Fibroblast of skin of abdomen (primary cell): Measurements from ENCODE around the gene JARID2.
A peak's percentile ranks its signal among the peaks of the same experiment; 100 is the strongest.
"Not testable (repeated sequence)": the region's sequence is repeated elsewhere in the genome, so short reads cannot be mapped to it uniquely, and the experiment has no call there.

Experiments used
- DNase-seq: peaks from one replicate; pipeline ENCODE4 v3.0.0-alpha.2; 2013

The JARID2 gene

DNA sequence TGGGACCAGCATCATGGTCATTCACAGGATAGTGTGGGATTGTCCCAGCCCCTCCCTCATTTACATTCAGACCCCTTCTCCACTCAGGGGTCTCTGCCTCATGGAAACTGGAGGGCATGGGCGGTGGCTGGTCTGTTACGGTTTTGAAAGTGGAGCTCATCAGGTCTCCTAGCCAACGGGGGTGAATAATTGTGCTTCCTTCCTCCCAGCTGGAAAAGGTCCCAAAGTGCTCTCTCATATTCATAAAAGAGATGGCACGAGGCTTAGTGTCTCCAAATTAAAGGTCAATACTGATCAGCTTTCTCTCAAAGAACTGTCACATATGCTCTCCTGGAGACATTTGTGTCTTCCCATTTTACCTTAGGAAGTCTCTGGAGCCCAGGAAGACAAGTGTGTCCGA lies 19.9 kb downstream of the JARID2 start:
- DNase-seq: no peak

DNA sequence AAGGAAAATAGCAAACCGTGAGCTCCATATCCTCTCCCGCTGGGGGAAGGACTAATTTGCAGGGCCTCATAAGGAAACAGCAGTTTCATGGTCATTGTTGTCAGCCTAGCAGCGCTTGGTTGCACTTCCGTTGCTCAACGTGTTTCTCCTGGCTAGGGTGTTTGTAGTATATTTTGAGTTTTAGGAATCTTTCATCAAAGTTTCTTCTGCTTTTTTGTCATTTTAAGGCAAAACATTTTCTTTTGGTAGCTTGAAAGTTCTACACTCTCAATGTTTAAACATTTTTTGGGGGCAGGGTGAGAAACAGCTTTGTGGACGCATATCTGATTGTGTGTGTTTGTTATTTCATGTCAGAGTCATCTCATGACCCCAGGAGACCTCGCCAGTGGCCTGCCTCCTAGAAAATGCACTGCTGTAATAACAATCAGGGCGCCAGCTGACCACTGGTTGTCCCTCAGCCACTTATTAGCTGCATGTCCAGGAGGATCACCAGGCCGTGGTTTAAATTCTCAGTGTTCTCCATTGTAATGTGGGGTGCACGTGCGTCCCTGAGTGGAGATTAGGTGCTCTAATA lies 20.6 kb downstream of the JARID2 start:
- DNase-seq: no peak

GRCh38 chr6:15267221-15267620 lies 21.4 kb downstream of the JARID2 start:
- no peak for DNase-seq

DNA sequence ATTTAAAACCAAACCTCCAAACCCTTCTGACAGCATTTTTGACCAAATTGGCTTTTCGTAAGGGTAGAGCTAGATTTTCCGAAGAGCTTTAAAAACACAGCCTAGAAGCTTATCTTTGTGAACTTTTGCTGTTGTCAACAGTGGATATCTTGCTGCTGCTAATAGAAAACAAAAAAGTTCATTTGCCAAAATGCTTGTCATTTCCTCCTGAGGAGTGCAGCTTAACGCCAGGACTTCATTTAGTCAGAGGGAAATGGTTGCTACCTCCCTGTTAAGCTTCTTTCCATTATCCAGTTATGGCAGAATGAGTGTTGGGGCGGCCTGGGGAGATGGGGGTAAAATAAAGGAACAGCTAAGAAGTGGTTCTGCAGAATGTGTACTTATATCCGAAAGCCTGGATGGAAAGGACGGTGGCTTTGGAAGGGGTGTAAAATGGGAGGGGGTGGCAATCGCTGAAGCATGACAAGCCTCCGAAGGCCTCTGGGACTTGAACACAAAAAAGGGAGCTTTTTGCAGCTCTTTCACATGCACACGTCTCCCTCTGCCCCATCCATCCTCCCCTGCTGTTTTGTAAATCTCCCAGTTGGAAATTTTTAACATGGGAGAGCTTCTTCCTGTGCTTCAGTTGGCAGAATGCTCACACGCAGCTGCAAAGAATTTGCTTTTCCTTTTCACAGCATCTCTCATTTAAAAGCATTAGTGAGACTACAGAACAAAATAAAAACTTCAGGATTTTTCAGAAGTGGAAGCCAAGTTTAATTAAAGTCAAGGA lies 22.5 kb downstream of the JARID2 start:
- DNase-seq: no peak

DNA sequence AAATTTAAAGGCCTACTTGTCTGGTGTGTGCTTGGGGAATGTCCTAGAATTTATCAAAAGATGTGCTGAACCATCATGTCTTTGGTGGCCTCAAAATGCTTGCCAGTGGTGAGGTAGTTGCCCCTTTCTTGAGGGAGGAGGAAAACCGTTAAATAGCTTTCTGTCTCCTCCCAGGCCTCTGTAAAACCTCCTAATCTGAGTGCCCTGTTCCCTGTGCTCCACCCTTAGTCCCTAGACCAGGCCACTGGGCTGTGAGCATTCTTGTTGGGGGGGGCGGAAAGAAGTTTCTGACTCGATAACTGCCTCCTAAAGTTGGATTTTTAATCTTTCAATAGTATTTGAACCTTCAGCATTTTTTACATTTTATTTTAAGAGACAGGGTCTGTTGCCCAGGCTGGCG lies 23.1 kb downstream of the JARID2 start:
- DNase-seq: no peak

GRCh38 chr6:15269619-15270018 lies 23.8 kb downstream of the JARID2 start:
- DNase-seq: no peak

GRCh38 chr6:15270402-15270801 lies 24.5 kb downstream of the JARID2 start:
- no peak for DNase-seq

- no peak for DNase-seq
Measured at GRCh38 chr6:15272562-15272961, 26.7 kb downstream of the JARID2 start.

- DNase-seq: peak; percentile 30
Measured at GRCh38 chr6:15274692-15275387, 29.0 kb downstream of the JARID2 start.

DNA sequence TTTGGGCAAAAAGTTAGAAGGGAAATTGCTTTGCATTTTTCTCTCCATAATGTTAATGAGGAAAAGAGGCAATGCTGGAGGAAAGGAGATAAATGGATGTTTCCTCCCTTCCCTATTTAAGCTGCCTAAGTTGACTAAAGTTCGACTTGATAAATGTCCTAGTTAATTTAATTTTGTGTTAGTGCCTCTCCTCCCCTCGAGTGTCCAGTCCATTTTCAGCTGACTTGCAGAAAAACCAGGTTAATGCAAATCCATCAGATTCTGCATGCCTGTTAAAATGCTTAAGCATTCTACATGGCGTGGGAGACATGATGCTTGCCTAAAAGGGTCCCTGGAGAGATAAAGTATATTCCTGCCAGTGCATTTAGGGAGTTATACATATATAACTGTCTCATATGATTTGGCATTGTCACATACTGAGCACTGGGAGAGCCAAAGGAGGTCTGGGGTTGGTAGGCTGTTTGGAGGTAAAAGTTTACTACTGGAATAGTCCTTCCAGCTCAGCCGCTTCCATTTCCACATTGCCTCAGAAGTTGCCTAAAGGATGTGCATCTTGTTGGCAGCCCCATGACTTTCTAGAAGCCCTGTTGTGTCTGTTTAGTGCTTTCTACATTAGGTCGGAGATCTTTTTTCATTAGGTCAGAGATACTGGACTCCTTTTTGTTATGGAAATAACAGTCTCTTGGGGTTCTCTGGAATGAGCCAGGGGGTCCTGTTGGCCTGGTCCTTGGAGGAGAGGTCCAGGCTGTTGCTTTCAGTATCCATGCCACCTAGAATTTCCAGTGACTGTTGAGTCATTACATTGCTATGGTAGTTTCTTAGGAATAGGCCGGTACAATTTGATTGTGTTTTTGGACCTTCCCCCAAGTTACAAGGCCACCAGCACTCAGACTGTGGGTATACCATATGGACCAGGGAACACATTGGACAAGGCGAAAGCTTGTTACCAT lies 30.4 kb downstream of the JARID2 start:
- no peak for DNase-seq

- no peak for DNase-seq
Measured at GRCh38 chr6:15279047-15279661, 33.3 kb downstream of the JARID2 start.

GRCh38 chr6:15280028-15280427 lies 34.2 kb downstream of the JARID2 start:
- peak; percentile 25 for DNase-seq

- no peak for DNase-seq
Measured at GRCh38 chr6:15280961-15281360, 35.1 kb downstream of the JARID2 start.

DNA sequence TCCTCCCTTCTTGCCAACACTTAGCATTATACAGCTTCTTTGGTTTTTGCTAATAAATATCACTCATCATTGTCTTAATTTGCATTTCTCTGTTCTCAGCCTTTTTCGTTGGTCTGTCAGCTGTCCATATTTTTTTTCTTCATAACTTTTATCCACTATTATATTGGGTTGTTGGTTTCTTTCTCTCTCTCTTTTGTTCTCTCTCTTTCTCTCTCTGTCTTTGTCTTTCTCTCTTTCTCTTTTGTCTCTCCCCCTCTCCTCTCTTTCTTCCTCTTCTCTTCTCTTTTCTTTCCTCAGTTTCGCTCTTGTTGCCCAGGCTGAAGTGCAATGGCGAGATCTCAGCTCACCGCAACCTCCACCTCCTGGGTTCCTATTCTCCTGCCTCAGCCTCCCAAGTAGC lies 36.5 kb downstream of the JARID2 start:
- no peak for DNase-seq

DNA sequence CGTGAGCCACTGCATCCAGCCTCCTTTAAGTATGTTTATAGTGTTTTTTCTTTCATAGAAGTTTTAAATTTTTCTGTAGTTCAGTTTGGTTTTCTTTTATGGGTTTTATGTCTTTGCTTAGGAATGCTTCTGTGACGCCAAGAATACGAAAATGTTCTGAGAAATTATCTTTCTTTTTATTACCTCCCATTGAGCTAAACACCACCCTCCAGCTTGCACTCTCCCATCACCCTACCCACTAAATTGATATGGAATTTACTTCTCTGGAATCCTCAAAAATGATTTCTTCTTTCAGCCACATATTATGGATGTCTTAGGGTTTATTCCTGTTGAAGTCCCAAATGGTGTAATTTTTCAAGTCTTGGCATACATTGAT lies 38.1 kb downstream of the JARID2 start:
- DNase-seq: peak; percentile 77

DNA sequence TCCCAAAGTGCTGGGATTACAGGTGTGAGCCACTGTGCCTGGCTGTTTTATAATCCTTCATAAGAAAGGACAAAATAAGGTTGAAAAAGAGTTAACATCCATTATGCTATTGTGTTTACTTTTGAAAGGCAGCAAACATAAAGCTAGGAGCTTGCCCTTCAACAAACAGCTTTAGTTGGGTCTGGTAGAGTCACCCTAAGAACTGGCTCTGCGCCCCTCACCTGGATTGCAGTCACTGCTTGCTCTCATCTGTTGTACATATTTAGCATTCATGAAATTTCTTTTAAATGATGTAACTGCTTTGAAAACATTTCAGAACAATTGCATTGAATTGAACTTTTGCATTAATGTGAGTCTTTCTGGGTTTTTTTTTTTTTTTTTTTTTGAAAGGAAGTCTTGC lies 38.9 kb downstream of the JARID2 start:
- peak; percentile 73 for DNase-seq

GRCh38 chr6:15285682-15286294 lies 39.9 kb downstream of the JARID2 start:
- DNase-seq: peak; percentile 65

- DNase-seq: no peak
Measured at GRCh38 chr6:15287670-15288375, 42.0 kb downstream of the JARID2 start.

DNA sequence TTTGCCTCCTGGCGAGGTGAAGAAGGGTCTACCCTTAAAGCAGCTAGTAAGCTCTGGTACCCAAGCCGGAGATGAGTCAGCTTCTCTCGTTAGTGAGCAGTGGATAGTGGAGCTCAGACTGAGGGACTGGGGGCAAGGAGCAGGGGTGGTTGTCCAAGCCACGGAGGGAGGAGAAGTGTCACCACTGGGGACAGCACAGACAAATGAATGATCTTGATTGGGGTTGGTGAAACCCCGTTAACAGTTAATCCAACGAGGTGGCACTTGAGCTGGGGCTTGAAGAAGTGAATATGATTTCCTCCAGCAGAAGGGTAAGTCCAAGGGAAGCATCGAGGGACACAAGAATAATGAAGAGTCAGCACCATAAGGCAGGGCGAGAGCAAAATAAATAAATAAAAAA lies 43.0 kb downstream of the JARID2 start:
- DNase-seq: no peak

DNA sequence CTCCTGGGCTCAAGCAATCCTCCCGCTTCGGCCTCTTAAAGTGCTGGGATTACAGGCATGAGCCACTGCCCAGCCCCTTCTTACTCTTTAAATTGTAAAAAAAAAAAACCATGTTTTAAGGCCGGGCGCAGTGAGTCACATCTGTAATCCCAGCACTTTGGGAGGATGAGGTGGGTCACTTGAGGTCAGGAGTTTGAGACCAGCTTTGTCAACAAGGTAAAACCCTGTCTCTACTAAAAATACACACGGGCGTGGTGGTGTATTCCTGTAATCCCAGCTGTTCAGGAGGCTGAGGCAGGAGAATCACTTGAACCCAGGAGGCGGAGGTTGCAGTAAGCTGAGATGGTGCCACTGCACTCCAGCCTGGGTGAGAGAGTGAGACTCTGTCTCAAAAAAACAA lies 43.6 kb downstream of the JARID2 start:
- not testable (repeated sequence) for DNase-seq

DNA sequence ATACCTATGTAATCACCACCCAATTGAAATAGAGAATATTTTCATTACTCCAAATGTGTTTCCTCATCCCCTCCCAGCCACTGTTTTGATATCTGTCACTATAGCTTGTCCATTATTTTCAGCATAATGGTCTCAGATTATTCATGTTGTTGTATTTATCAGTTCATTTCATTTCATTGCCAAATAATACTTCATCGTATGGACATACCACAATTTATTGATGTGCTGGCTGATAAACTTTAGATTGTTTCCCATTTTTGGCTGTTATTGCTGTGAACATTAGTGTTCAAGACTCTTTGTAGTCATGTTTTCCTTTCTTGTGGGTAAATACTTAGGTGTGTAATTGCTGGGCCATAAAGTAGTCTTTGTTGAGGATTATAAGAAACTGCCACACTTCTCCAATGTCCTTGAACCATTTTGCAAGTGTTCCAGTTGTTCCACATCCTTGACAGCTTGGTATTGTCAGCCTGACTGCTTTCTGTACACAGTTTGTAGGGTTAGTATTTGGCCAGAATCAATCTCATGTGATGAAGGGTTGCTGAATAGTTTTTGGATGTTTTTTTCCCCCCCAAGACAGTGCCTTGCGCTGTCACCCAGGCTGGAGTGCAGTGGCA lies 44.3 kb downstream of the JARID2 start:
- no peak for DNase-seq
